ENCODE results near the gene CNOT4. TPM values are rescaled to one million over a fixed set of nuclear protein-coding genes. Genes with fewer than 3 reads are reported as not detected.

CNOT4 gene
- total RNA-seq, 2 donors from 2014 or later = 11.9 to 12.2 TPM

- DNase-seq (no peak), ATAC-seq (no peak)
- no peaks in the 10 kb centered on the region for H3K36me3 ChIP-seq (replicated peaks in 1 of 2; ENCODE audit: insufficient read depth in 1 of 2, low read depth in 2 of 2)
- WGBS, 2 donors = 62 to 69% methylated on average over 3 of the region's 3 CpGs
- H3K27me3 ChIP-seq = no peaks in the 10 kb centered on the region
- intact Hi-C loops (cut with DNase I) = no loop called here
- H3K9me3 ChIP-seq = no peaks in the 10 kb centered on the region
- TF ChIP-seq CTCF (IDR thresholded peaks at IDR 0.05) (no peak), POLR2A (IDR thresholded peaks at IDR 0.05) (no peak)
- H3K4me1 ChIP-seq = peaks cover 14% of the 10 kb centered on the region
- no peak overlapping the region for H3K27ac ChIP-seq
- H3K4me3 ChIP-seq = no peak overlapping the region
These were observed 43.3 kb downstream of the CNOT4 start for GRCh38 chr7:135466442-135467206.

GRCh38 chr7:135463908-135464307 lies 46.0 kb downstream of the CNOT4 start:
- no peak for DNase-seq
- Histone ChIP-seq H3K27ac (no peak overlapping the region), H3K9me3 (no peaks in the 10 kb centered on the region), H3K4me3 (no peak overlapping the region), H3K36me3 (replicated peaks in 1 of 2; ENCODE audit: insufficient read depth in 1 of 2, low read depth in 2 of 2) (no peaks in the 10 kb centered on the region), H3K4me1 (peaks cover 14% of the 10 kb centered on the region), H3K27me3 (no peaks in the 10 kb centered on the region)
- no peak for TF ChIP-seq CTCF (IDR thresholded peaks at IDR 0.05)
- no peak for TF ChIP-seq POLR2A (IDR thresholded peaks at IDR 0.05)
- ATAC-seq = no peak
- 80 to 89% methylated on average over 3 of the region's 3 CpGs for WGBS, 2 donors
- intact Hi-C loops (cut with DNase I) = no loop called here

GRCh38 chr7:135459951-135460567 lies 49.8 kb downstream of the CNOT4 start:
- intact Hi-C loops (cut with DNase I) = no loop called here
- H3K4me3 ChIP-seq = no peak overlapping the region
- no peak for ATAC-seq
- no peaks in the 10 kb centered on the region for H3K9me3 ChIP-seq
- no peaks in the 10 kb centered on the region for H3K27me3 ChIP-seq
- no peak for TF ChIP-seq CTCF (IDR thresholded peaks at IDR 0.05)
- TF ChIP-seq POLR2A (IDR thresholded peaks at IDR 0.05) = no peak
- DNase-seq = no peak
- 91 to 93% methylated on average over 4 of the region's 4 CpGs for WGBS, 2 donors
- H3K4me1 ChIP-seq = no peaks in the 10 kb centered on the region
- H3K27ac ChIP-seq = no peak overlapping the region
- H3K36me3 ChIP-seq (replicated peaks in 1 of 2; ENCODE audit: insufficient read depth in 1 of 2, low read depth in 2 of 2) = no peaks in the 10 kb centered on the region

- WGBS, 2 donors = 64 to 71% methylated on average over 6 of the region's 6 CpGs
- Histone ChIP-seq H3K27ac (no peak overlapping the region), H3K4me3 (no peak overlapping the region), H3K4me1 (no peaks in the 10 kb centered on the region), H3K9me3 (no peaks in the 10 kb centered on the region), H3K36me3 (replicated peaks in 1 of 2; ENCODE audit: insufficient read depth in 1 of 2, low read depth in 2 of 2) (no peaks in the 10 kb centered on the region), H3K27me3 (no peaks in the 10 kb centered on the region)
- no peak for TF ChIP-seq POLR2A (IDR thresholded peaks at IDR 0.05)
- TF ChIP-seq CTCF (IDR thresholded peaks at IDR 0.05) = no peak
- intact Hi-C loops (cut with DNase I) = no loop called here
- DNase-seq (no peak), ATAC-seq (no peak)
These were observed 50.8 kb downstream of the CNOT4 start for GRCh38 chr7:135459076-135459475.

Measured in body of pancreas (tissue), 4 donors.